GM12878 (cell line): ENCODE measurements around the gene SLC22A23. TPM values are rescaled to one million over a fixed set of nuclear protein-coding genes. Genes with fewer than 3 reads are reported as not detected.

Source experiments
- ATAC-seq: fragments of 200-7000 bp; cut with Tn5 transposase; 3 replicates; pipeline ENCODE4 v1.9.1; 2020; ENCODE audit warnings: mild to moderate bottlenecking, moderate library complexity
- BruUV-seq: library from RNA; stranded (reverse); fragments of 400-500 nt; replicated peaks from 2 replicates; lab custom pipeline; 2021; lab: Mats Ljungman, UMichigan
- CTCF ChIA-PET: fragments of 300-600 bp; sonication (Branson Sonifier 250); formaldehyde crosslinking; extraction: SDS; loops from one replicate; lab custom pipeline; 2021; ENCODE audit warnings: inconsistent platforms; lab: Yijun Ruan, JAX
- POLR2A ChIA-PET: fragments of 350-600 bp; formaldehyde crosslinking; extraction: SDS; loops from one replicate; lab custom pipeline; 2021; ENCODE audit warnings: inconsistent platforms; lab: Charles Lee
- RAD21 ChIA-PET: fragments of 300-600 bp; sonication (Branson Sonifier 250); formaldehyde crosslinking; loops from one replicate; lab custom pipeline; 2023; ENCODE audit warnings: antibody characterized with exemption; ENCODE audit not compliant: unreplicated experiment; lab: Charles Lee
- SMC1A ChIA-PET: fragments of 300-600 bp; sonication (Branson Sonifier 250); formaldehyde crosslinking; loops from one replicate; lab custom pipeline; 2023; ENCODE audit not compliant: unreplicated experiment, uncharacterized antibody; lab: Charles Lee
- DNase-seq: peaks from one replicate; pipeline ENCODE4 v3.0.0-alpha.2; 2011; ENCODE audit warnings: low read depth, low spot score
- FAIRE-seq: peaks from 3 replicates; lab custom pipeline; 2011; peaks lifted over from hg19 to GRCh38; lab: Jason Lieb, UNC
- H2AFZ ChIP-seq: 2 replicates; pipeline ENCODE4 v1.6.0; 2011; ENCODE audit warnings: low read depth, low read length, control low read depth; ENCODE audit not compliant: control insufficient read depth
- H3K27ac ChIP-seq: 2 replicates; pipeline ENCODE4 v1.5.1; 2011; ENCODE audit warnings: control low read depth; ENCODE audit not compliant: control insufficient read depth, insufficient read depth
- H3K27me3 ChIP-seq, 2 experiments: replicated peaks in 1 of 2; 2 replicates each; pipeline versions ENCODE4 v1.6.0 to v1.6.1; 2011; ENCODE audit warnings: low read length in 1 of 2; ENCODE audit not compliant: control insufficient read depth in 2 of 2, insufficient read depth in 2 of 2
- H3K36me3 ChIP-seq, 2 experiments: 2 replicates each; pipeline ENCODE4 v1.5.1; 2011; ENCODE audit warnings: low read length in 1 of 2; ENCODE audit not compliant: control insufficient read depth in 2 of 2, insufficient read depth in 2 of 2
- H3K4me1 ChIP-seq: 2 replicates; pipeline ENCODE4 v1.6.1; 2011; ENCODE audit warnings: mild to moderate bottlenecking, low read length, moderate library complexity, mixed read lengths; ENCODE audit not compliant: control insufficient read depth, insufficient read depth
- H3K4me2 ChIP-seq: 2 replicates; pipeline ENCODE4 v1.6.0; 2011; ENCODE audit warnings: control low read depth; ENCODE audit not compliant: control insufficient read depth, insufficient read depth
- H3K4me3 ChIP-seq: fragments of 200-600 bp; sonication (generic); 2 replicates; pipeline ENCODE4 v1.5.1; 2016
- H3K79me2 ChIP-seq: 2 replicates; pipeline ENCODE4 v1.6.0; 2011; ENCODE audit warnings: low read length; ENCODE audit not compliant: control insufficient read depth, insufficient read depth
- H3K9ac ChIP-seq: 2 replicates; pipeline ENCODE4 v1.8.0; 2011; ENCODE audit warnings: low read length, control low read depth, mixed read lengths; ENCODE audit not compliant: control insufficient read depth, insufficient read depth
- H3K9me3 ChIP-seq: replicated peaks from 3 replicates; pipeline ENCODE4 v1.5.1; 2011; ENCODE audit warnings: mild to moderate bottlenecking, low read length; ENCODE audit not compliant: control insufficient read depth, insufficient read depth
- H4K20me1 ChIP-seq: 2 replicates; pipeline ENCODE4 v1.6.0; 2011; ENCODE audit not compliant: control insufficient read depth, insufficient read depth
- ATF7 ChIP-seq: fragments of 450-650 bp; IDR thresholded peaks from 2 replicates; pipeline ENCODE4 v1.6.1; 2016; ENCODE audit warnings: low read depth, mild to moderate bottlenecking
- CHD4 ChIP-seq: fragments of 200-600 bp; sonication (generic); IDR thresholded peaks from 2 replicates; pipeline ENCODE4 v1.6.1; 2016; ENCODE audit warnings: mild to moderate bottlenecking
- EED ChIP-seq: sonication (generic); IDR thresholded peaks from 2 replicates; pipeline ENCODE4 v1.6.1; 2016; ENCODE audit warnings: antibody characterized with exemption, low read depth
- MLLT1 ChIP-seq: fragments of 450-650 bp; IDR thresholded peaks from 2 replicates; pipeline ENCODE4 v1.6.1; 2016; ENCODE audit warnings: mild to moderate bottlenecking
- PML ChIP-seq: IDR thresholded peaks from 2 replicates; pipeline ENCODE4 v1.6.1; 2012; ENCODE audit warnings: low read length, inconsistent platforms
- SUZ12 ChIP-seq: fragments of 200-600 bp; sonication (generic); IDR thresholded peaks from one replicate; pipeline ENCODE4 v1.6.1; 2018; ENCODE audit warnings: antibody characterized with exemption, mild to moderate bottlenecking; ENCODE audit not compliant: unreplicated experiment
- WGBS: methylation state at CpG from one replicate; pipeline ENCODE4 v1.1.6; 2016; ENCODE audit warnings: low lambda C conversion rate; ENCODE audit not compliant: insufficient replicate concordance, insufficient coverage; ENCODE audit errors: missing lambda C conversion rate; 5-methylcytosine and 5-hydroxymethylcytosine counted together
- in situ Hi-C: fragments of 300-500 bp; cut with MboI; formaldehyde crosslinking; loops from 9 replicates; pipeline ENCODE4 v1.14.3; 2018; ENCODE audit warnings: mixed read lengths
- intact Hi-C: fragments of 100-400 bp; cut with micrococcal nuclease; formaldehyde crosslinking; loops from one replicate; pipeline ENCODE4 v1.14.2; 2022; ENCODE audit not compliant: unreplicated experiment
- polyA plus RNA-seq, 11 experiments: library from polyadenylated mRNA; depleted of rRNA in 4 of 11; unstranded in 6 of 11; stranded (reverse) in 5 of 11; fragments of >200 nt; fragmentation: Nextera tagmentation in 4 of 11; fragmentation: Illumina TruSeq in 1 of 11; extraction: Ambion mirVana in 4 of 11; extraction: Trizol in 1 of 11; gene quantifications; 1 replicate in 1 of 11; 2 replicates in 10 of 11; pipeline versions ENCODE4 v1.2.1 to v1.2.3, GENCODE V29; 2011 to 2016; ENCODE audit warnings: inconsistent platforms in 2 of 11, missing spikeins in 2 of 11, low read depth in 1 of 11
- total RNA-seq, 4 experiments: library from RNA; depleted of rRNA in 3 of 4; stranded (reverse); fragments of >200 nt in 3 of 4; fragmentation: Illumina TruSeq in 1 of 4; extraction: Trizol in 1 of 4; gene quantifications; 2 replicates each; pipeline versions ENCODE4 v1.2.1 to v1.2.3, GENCODE V29; 2013 to 2021

SLC22A23 gene
- total and polyA plus RNA-seq, 10 of the 15 experiments (the other 5 are each of a cell fraction or from before 2014, with no cell fraction given), result 0.20 to 2.4 (median 0.74) TPM

GRCh38 chr6:3455569-3456394 is 1.1 kb downstream of the SLC22A23 start:
- no peak for DNase-seq

GRCh38 chr6:3455147-3455568 is 1.7 kb downstream of the SLC22A23 start:
- peak; percentile 74 for ATAC-seq
- Histone ChIP-seq H3K27ac (no peak overlapping the region), H3K79me2 (no peaks in the 10 kb centered on the region), H3K4me3 (peak overlapping the region; percentile 65; the same call in 1 of the 2 replicates), H3K9ac (no peak overlapping the region), H3K4me2 (peak overlapping the region; percentile 71; the same call in 1 of the 2 replicates), H2AFZ (no peak overlapping the region), H3K9me3 (no peaks in the 10 kb centered on the region), H3K36me3 (no peaks in the 10 kb centered on the region), H4K20me1 (no peaks in the 10 kb centered on the region), H3K4me1 (peaks cover 6% of the 10 kb centered on the region; the same call in 1 of the 2 replicates), H3K27me3 (peaks cover 7 to 10% of the 10 kb centered on the region in 2 experiments; a peak in 3 of 4 replicates)
- no peak for FAIRE-seq
- SMC1A ChIA-PET, result interaction anchor here (1.0 to 5.1 kb wide), 11 partner anchors 9 to 175 kb away, joined by 3 to 46 read pairs (median 9); no protein-coding TSS in a partner anchor
- CTCF ChIA-PET, result interaction anchor here (0.7 to 4.9 kb wide), 13 partner anchors 13 to 277 kb away, joined by 3 to 55 read pairs (median 5); no protein-coding TSS in a partner anchor
- DNase-seq, result no peak
- intact Hi-C loops (loop anchor here (2.0 to 5.0 kb wide), 2 partner anchors 176 to 277 kb away; no protein-coding TSS in a partner anchor), in situ Hi-C loops (no loop called here)
- TF ChIP-seq EED (no peak), CHD4 (no peak), MLLT1 (0 out of 2 replicates have a peak, but pooled peaks have one; percentile 17), ATF7 (peak; percentile 42)
- 46% methylated on average over 11 of the region's 11 CpGs for WGBS
- POLR2A ChIA-PET, result interaction anchor here (0.5 to 1.5 kb wide), 2 partner anchors 66 to 131 kb away, joined by 4 read pairs; no protein-coding TSS in a partner anchor
- RAD21 ChIA-PET, result interaction anchor here (0.8 to 3.2 kb wide), 13 partner anchors 12 to 276 kb away, joined by 3 to 22 read pairs (median 7); no protein-coding TSS in a partner anchor
- BruUV-seq, result no TSS peak

More at GRCh38 chr6:3455569-3456394, 1.1 kb downstream of the SLC22A23 start:
- Histone ChIP-seq H2AFZ (no peak overlapping the region), H3K9ac (no peak overlapping the region), H3K27ac (no peak overlapping the region), H3K4me1 (0 out of 2 replicates have a peak, but pooled peaks cover 3% of the 10 kb centered on the region), H3K36me3 (no peaks in the 10 kb centered on the region), H3K4me3 (peak overlapping the region; percentile 65; the same call in 1 of the 2 replicates), H3K9me3 (no peaks in the 10 kb centered on the region), H4K20me1 (no peaks in the 10 kb centered on the region), H3K27me3 (peaks cover 7 to 11% of the 10 kb centered on the region in 2 experiments; a peak in 3 of 4 replicates), H3K4me2 (peak overlapping the region; percentile 71), H3K79me2 (no peaks in the 10 kb centered on the region)
- WGBS, result 7% methylated on average over 48 of the region's 58 CpGs
- BruUV-seq, result no TSS peak
- ChIA-PET POLR2A (interaction anchor here (0.5 kb wide), 1 partner anchor 66 kb away, joined by 4 read pairs; no protein-coding TSS in a partner anchor), RAD21 (interaction anchor here (1.0 to 3.0 kb wide), 9 partner anchors 12 to 99 kb away, joined by 3 to 18 read pairs (median 6); no protein-coding TSS in a partner anchor), CTCF (interaction anchor here (1.2 to 4.9 kb wide), 8 partner anchors 16 to 276 kb away, joined by 4 to 55 read pairs (median 8); no protein-coding TSS in a partner anchor), SMC1A (interaction anchor here (1.0 to 5.1 kb wide), 6 partner anchors 10 to 84 kb away, joined by 3 to 46 read pairs (median 7); no protein-coding TSS in a partner anchor)
- intact Hi-C loops (loop anchor here (2.0 to 5.0 kb wide), 3 partner anchors 45 to 277 kb away; no protein-coding TSS in a partner anchor), in situ Hi-C loops (no loop called here)
- no peak for FAIRE-seq
- ATAC-seq, result peak; percentile 23
- peak; percentile 57 for TF ChIP-seq SUZ12
- TF ChIP-seq PML, result no peak
